ENCODE measurements around the gene GPN2. TPM values are rescaled to one million over a fixed set of nuclear protein-coding genes. Genes with fewer than 3 reads are reported as not detected.

The GPN2 gene
- total and polyA plus RNA-seq, 9 of the 15 experiments (the other 6 are each of a cell fraction or from before 2014, with no cell fraction given): 9.9 to 58.8 (median 20.4) TPM

- peak; percentile 97 for TF ChIP-seq CHD1 (IDR thresholded peaks at IDR 0.05; ENCODE audit: low read length)
- TF ChIP-seq GTF2B (IDR thresholded peaks at IDR 0.05; ENCODE audit: extremely low read depth, insufficient read length): no peak
- no peak for TF ChIP-seq SIRT6 (IDR thresholded peaks at IDR 0.05; ENCODE audit: low read depth, low read length)
- no peak for TF ChIP-seq ZNF354B (CRISPR knock-in tag; IDR thresholded peaks at IDR 0.05)
- TF ChIP-seq ILK (tag; IDR thresholded peaks at IDR 0.05; ENCODE audit: borderline replicate concordance, low read depth): no peak
- no peak for TF ChIP-seq CCAR2 (IDR thresholded peaks at IDR 0.05; ENCODE audit: low read depth, low read length)
- no peak for TF ChIP-seq ID3 (CRISPR knock-in tag; IDR thresholded peaks at IDR 0.05)
- TF ChIP-seq ID3 (tag; IDR thresholded peaks at IDR 0.05): 0 out of 2 replicates have a peak, but pooled peaks have one; percentile 44
- no peak for TF ChIP-seq ZNF239 (CRISPR knock-in tag; IDR thresholded peaks at IDR 0.05)
- TF ChIP-seq CAMTA2 (CRISPR knock-in tag; conservative IDR thresholded peaks at IDR 0.05): 0 out of 2 replicates have a peak, but pooled peaks have one; percentile 63
- no peak; a peak in 1 of 4 replicates for TF ChIP-seq MLLT1 (IDR thresholded peaks at IDR 0.05)
- peak; percentile 71 for TF ChIP-seq HMGXB4 (CRISPR knock-in tag; IDR thresholded peaks at IDR 0.05)
- no peak for TF ChIP-seq ZNF174 (CRISPR knock-in tag; IDR thresholded peaks at IDR 0.05)
- TF ChIP-seq JUND (IDR thresholded peaks at IDR 0.05; ENCODE audit: borderline replicate concordance, low read depth, low read length): peak; percentile 58; the same call in 1 of the 2 replicates
- no peak; the same call in 2 of the 3 replicates for TF ChIP-seq JUND (tag; IDR thresholded peaks at IDR 0.05; ENCODE audit: borderline replicate concordance, low read depth, low read length)
- TF ChIP-seq ZBED1 (IDR thresholded peaks at IDR 0.05): peak; percentile 90; the same call in 1 of the 2 replicates
- no peak for TF ChIP-seq KAT2B (IDR thresholded peaks at IDR 0.05; ENCODE audit: low read depth, low read length)
- TF ChIP-seq ZNF764 (CRISPR knock-in tag; IDR thresholded peaks at IDR 0.05; ENCODE audit: low read depth): no peak
- TF ChIP-seq CBX8 (IDR thresholded peaks at IDR 0.05; ENCODE audit: borderline replicate concordance, extremely low read depth, low read depth, low read length, poor library complexity, severe bottlenecking): no peak
- TF ChIP-seq ZNF644 (tag; IDR thresholded peaks at IDR 0.05; ENCODE audit: low read depth): no peak
- TF ChIP-seq MCM3 (IDR thresholded peaks at IDR 0.05): no peak
Measured at GRCh38 chr1:26889551-26890466, at the start of gene GPN2 (continued).

Data from K562 (cell line).